GM10847 (cell line): Measurements from ENCODE around the gene FRG2.

ENCODE experiments used
- POLR2A ChIP-seq: IDR thresholded peaks from 2 replicates; pipeline ENCODE4 v1.6.1; 2011; ENCODE audit not compliant: insufficient read length; ENCODE audit errors: extremely low read depth

Gene FRG2

DNA sequence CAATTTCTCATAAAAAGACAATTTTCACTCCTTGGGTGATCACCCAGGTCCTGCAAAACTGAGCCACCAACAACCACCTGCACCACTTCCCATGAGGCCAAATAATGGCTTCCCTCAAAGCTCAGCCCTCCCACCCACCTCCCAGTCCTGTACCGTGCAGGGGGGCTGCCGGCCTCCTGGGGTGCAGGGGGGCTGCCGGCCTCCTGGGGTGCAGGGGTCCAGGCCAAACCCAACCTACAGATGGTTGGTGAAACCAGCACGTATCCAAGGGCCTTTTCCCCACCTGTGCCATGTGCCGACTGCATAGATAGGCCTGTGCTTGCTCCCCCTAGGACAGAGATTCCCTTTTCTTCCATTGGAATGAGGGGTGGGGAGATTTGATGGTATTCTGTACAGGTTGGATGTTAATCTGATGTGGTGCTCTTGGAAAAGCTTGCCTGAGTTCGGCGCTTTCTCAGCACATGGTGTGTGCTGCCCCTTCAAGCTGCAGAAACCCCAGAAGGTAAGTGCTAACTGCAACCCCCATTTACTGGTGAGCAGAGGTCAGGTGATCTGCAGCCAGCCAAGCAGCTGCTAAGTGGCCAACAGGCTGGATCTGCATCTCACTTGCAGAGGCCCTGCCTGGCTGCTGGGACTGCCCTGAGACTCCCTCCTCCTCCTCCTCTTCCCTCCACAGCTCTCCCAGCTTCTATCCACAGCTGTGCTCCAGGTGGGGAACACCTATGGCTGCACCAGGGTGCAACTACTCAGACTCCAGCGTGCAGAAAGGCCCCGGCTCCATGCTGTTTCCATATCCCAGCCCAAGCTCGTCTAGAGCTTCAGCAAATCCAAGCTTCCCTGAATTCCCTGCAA, 47.6 kb downstream of the FRG2 start:
- TF ChIP-seq POLR2A, result no peak
